ENCODE measurements around the gene RLN3.

RLN3 gene

GRCh38 chr19:14027856-14028450 lies at the start of gene RLN3:
Gene RLN3, plus strand, starts transcription at chr19:14028148. Its CDS starts 57 bp downstream, at chr19:14028205.
- DNase-seq (ENCODE audit: low spot score), result no peak

GRCh38 chr19:13978351-13979243 lies 49.4 kb upstream of the RLN3 start:
- DNase-seq (ENCODE audit: low spot score), result no peak

- no peak for DNase-seq (ENCODE audit: low spot score)
Measured at GRCh38 chr19:13979244-13979615, 48.7 kb upstream of the RLN3 start.

- no peak for DNase-seq (ENCODE audit: low spot score)
Measured at GRCh38 chr19:13979686-13980085, 48.3 kb upstream of the RLN3 start.

- no peak for DNase-seq (ENCODE audit: low spot score)
Measured at GRCh38 chr19:13980340-13980739, 47.6 kb upstream of the RLN3 start.

GRCh38 chr19:13981021-13981420 lies 46.9 kb upstream of the RLN3 start:
- no peak for DNase-seq (ENCODE audit: low spot score)

- no peak for DNase-seq (ENCODE audit: low spot score)
Measured at GRCh38 chr19:13981467-13981866, 46.5 kb upstream of the RLN3 start.

GRCh38 chr19:13981988-13982501 lies 45.9 kb upstream of the RLN3 start:
- no peak for DNase-seq (ENCODE audit: low spot score)

GRCh38 chr19:13982773-13983172 lies 45.2 kb upstream of the RLN3 start:
- no peak for DNase-seq (ENCODE audit: low spot score)

GRCh38 chr19:13983213-13983889 lies 44.6 kb upstream of the RLN3 start:
- DNase-seq (ENCODE audit: low spot score), result no peak

GRCh38 chr19:13984186-13984585 lies 43.8 kb upstream of the RLN3 start:
- DNase-seq (ENCODE audit: low spot score), result no peak

GRCh38 chr19:13984875-13985741 lies 42.8 kb upstream of the RLN3 start:
- DNase-seq (ENCODE audit: low spot score), result no peak

- DNase-seq (ENCODE audit: low spot score), result no peak
Measured at GRCh38 chr19:13985771-13986347, 42.1 kb upstream of the RLN3 start.

- DNase-seq (ENCODE audit: low spot score), result no peak
Measured at GRCh38 chr19:13986348-13986904, 41.5 kb upstream of the RLN3 start.

GRCh38 chr19:13987101-13987890 lies 40.7 kb upstream of the RLN3 start:
- DNase-seq (ENCODE audit: low spot score), result no peak

GRCh38 chr19:13989487-13989886 lies 38.5 kb upstream of the RLN3 start:
- no peak for DNase-seq (ENCODE audit: low spot score)

- DNase-seq (ENCODE audit: low spot score), result no peak
Measured at GRCh38 chr19:13990085-13990484, 37.9 kb upstream of the RLN3 start.

GRCh38 chr19:13992025-13992424 lies 35.9 kb upstream of the RLN3 start:
- DNase-seq (ENCODE audit: low spot score), result no peak

GRCh38 chr19:13993590-13994300 lies 34.2 kb upstream of the RLN3 start:
- no peak for DNase-seq (ENCODE audit: low spot score)

All from hematopoietic multipotent progenitor cell treated with erythropoietin and hydrocortisone succinate and interleukin-3 and kit ligand, for 15 days (in vitro differentiated cells).